Measurements from ENCODE around the gene APOL5.

Gene APOL5

DNA sequence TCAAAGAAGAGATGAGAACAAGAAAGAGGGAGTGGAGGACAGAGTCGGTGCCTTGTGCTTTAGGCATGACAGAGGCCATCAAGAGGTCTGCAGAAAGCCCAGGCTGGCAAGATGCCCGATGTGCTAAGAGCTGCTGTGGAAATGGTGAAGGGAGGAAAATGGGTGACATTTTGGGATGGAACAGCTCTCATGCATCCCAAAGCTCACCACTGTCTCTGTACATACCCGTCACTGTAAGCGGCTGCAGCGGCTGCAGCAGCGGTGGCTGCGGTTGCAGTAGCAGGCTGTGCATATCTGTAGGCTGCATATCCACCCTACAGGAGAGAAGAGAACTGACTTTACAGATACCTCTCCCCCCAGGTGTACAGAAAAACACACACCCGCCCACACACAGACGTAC lies 28.6 kb downstream of the APOL5 start:
- no peak for DNase-seq

DNA sequence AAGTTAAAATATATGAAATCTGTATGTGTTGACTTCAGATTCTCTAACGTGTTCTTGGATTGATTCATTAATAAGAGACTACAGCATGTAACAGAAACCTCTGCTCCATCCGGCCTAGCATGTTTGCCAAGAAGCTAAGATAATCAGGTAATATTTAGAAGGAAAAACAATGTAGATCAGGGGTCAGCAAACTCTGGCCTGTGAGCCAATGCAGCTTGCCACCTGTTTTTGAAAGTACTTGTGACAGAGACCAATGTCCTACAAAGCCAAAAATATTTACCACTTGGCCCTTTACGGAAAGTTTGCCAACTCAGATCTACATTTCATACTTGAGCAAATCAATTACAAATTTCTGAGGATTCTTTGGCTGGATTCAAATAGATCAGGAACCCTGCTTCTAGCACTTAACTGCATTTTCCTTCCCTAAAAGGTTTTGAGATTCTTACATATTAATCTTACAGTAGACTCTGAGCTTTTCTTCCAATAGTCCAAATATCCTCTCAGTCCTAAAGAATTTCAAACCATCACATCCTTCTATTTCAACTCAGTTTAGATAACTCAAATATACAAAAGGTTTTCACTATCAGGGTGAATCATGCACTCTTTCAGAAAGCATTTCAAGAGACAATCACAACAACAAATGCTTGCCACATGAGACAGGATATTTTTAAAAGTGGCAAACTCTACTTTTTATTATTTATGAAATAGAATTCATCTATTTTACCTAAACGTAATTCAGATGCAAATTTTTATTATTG lies 29.5 kb downstream of the APOL5 start:
- no peak for DNase-seq

DNA sequence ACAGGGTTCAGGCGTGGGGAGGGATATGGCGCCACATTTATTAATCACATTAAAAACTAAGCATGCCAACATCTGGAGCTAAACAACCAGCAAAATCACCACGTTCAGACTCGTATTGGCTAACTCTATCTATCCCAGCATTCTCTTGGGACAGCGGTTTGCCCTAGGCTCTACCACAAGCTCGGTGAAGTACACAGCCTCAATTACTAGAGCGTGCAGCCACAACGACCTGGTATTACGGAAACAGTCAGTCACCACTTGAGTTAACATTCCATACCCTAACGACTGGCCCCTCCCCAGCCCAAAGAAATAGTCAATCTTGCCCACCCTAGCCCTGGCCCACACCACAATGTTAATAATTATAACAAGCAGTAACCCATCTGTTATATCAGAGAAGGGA lies 32.1 kb downstream of the APOL5 start:
- no peak for DNase-seq

DNA sequence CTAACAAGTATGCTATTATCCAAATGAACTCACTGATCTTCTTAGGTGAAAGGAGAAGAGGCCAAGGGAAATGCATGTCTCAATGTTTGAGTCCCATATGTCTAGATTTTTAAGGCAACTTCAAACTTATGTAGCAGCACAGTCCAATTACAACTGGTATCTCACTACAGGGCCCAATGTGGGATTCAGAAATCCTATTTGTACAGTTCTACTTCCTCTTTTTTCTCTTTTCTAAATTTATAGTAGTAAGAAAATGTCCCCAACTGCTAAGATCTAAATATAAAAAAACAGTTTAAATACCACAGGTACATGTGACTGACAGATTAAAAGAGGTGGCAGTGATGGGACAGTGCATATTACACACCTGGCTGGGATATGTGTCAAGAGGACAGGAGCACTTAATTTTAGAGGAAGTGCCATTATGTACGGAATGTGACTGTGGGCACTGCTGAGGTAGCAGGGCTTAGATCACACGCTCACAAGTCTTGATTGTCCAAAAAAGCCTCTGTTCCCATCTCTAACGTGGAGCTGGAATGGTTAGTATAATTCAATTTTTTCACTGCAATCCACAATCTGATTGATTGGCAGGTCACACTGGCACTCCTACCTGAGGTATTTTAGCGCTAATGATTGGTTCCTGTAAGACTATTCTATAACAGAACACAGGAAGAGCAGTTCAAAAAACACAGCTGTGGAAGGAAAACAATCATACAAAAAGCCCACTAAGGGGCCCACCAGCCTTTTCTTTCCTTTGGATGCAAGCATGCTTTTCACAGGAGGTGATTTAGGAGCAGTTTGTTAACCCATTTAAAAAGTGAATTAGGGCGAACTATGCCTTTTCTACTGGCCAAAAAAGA lies 34.6 kb downstream of the APOL5 start:
- no peak for DNase-seq

DNA sequence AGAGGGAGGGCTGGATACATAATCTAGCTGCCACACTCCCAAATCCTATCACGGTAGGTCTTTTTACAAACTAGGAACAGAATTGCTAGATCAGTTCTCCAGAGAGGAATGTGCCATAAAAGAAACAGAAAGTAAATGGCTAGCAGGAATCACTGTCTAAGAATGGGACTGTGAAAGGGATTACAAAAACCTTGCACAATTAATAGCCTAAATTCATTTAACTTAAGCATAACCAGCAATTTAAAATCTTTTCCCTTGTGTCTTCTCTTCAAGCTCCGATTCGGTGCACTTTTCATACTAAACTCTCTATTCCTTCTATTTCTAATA lies 35.2 kb downstream of the APOL5 start:
- DNase-seq: no peak

DNA sequence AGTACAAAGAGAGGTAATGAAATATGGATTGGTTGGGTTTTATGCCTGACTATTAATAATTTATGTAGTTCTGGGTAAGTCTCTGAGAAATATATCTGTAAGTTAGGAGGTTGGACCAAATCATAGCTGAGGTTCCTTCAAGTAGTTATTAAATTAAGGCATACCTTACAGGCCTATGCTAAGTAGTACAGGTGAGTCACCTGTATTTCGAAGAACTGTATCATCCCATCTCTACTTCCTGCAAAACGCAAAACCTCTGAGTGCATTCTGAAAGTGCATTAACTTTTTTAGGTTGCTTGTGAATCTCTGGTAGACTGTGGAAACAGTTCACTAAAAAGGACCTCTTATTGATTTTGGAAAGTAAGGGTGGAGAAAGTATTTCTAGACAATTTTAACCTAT lies 37.1 kb downstream of the APOL5 start:
- no peak for DNase-seq

DNA sequence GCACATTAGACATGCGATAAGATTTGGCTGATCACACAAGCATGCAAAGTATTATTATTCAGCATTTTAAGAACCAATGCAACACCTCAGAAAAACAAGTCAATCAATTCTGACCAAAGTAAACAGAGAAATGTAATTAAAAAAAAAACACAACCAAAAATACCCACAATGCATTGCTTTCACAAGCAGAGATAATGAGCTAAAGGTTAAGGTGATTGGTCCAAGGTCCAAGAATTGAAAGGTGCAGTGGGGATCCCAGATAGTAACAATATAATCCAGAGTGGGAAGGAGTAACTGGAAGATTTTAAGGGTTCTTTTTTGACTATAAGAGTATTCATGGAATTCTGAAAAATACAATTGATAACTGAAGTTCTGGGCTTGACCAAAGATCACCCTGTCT lies 39.0 kb downstream of the APOL5 start:
- DNase-seq: no peak

DNA sequence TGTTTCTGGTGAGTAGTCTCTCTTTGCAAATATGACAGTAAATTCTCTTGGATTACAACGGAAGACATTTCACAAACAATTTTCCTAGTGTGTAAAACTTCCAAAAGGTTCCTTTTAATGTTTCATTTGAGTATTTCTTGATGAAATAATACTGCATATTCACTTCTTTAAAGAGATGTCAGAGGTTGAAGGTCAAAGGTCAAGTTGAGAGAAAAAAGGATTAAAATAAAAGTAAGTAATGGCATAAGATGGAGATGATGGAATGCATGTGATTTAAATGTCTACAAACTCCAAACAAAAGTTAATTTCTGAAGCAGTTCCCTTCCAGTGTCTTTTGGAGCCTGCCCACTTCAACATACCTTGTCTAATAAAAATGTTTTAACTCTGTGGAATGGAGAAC lies 40.7 kb downstream of the APOL5 start:
- DNase-seq: no peak

DNA sequence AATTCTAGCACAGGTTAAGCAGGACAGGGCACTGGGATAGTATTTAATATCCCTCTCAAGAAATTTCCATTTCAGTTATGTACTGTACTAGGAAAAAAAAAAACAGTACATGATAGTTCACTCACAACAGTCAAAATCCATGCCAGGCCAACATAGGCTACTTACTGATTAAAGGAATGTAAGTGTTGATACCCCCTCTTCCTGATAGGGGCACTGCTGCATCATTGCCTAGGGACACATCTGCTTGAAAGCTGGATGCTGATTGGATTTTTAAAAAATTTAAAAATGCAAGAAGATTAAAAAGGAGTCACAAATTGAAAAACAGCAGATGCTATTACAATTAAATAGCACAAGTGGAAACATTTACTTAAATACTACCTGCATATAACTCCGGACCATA lies 43.4 kb downstream of the APOL5 start:
- no peak for DNase-seq

DNA sequence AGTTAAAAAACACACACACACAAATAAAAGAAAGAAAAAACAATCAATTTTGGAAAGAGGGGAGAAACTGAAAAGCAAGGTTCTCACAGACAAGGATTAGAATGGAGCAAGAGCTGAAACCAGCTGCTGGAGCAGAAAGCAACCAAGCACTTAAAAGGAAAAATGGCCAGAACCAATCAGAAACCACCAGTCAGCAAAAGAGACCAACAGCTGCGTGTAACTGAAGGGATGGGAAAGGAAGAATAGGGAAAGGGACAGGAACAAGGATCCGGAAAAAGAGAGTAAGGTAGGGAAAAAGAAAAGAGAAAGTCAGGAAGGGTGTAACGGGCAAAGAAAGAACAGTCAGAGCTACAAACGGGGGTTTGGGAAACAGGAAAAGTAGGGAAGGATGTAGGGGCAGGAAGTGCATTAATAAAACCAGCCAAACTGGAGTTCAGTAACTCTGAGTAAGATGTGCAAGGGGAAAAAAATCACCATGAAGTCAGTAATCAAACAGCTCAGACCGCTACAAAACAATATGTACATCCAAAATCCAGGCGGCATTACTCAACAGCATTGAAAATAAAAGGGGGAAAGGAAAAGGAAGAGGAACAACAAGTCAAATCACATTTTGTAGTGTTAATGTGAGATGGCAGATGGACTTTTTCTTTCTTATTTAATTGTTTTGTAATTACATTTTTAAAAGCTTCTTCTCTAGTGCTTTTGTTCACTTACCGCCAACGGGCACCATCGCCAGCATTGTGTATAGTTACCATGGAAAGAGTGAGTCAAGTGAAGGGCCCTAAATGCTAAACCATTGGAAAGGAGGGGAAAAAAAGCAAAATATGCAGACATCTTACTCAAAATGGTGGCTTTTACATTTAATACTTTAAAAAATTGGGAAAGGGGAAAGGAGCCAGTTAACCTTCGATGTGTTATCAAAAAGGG lies 49.2 kb downstream of the APOL5 start:
- no peak for DNase-seq

DNA sequence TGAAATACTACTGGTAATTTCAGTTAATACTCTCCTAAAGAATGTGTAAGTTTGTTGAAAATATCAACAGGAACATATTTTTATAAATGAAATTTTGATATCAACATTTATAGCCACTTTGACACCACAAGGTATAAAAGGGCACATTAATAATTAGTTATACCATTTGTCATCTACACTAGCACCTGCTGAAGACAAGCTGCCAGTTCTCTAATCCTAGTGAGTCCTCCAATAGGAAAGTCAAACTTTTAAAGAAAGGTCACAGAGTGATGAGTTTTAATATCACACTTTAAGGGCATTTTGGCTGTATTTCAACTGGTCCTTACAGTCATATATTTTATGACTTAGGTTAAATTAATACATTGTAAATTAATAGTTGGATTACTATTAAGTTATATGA lies 52.3 kb downstream of the APOL5 start:
- no peak for DNase-seq

DNA sequence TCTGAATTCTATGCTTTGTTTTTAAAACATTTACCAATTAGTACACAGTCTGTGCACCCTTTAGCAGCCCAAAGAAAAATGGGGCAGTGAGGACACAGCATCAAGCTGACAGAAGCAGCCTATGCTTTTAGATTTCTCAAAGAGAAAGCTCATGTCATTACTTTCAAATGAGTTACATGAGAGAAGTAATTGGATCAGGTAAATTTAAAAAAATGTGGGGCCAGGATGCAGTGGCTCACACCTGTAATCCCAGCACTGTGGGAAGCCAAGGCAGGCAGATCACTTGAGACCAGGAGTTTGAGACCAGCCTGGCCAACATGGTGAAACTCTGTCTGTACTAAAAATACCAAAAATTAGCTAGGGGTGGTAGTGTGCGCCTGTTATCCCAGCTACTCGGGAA lies 57.7 kb downstream of the APOL5 start:
- no peak for DNase-seq

DNA sequence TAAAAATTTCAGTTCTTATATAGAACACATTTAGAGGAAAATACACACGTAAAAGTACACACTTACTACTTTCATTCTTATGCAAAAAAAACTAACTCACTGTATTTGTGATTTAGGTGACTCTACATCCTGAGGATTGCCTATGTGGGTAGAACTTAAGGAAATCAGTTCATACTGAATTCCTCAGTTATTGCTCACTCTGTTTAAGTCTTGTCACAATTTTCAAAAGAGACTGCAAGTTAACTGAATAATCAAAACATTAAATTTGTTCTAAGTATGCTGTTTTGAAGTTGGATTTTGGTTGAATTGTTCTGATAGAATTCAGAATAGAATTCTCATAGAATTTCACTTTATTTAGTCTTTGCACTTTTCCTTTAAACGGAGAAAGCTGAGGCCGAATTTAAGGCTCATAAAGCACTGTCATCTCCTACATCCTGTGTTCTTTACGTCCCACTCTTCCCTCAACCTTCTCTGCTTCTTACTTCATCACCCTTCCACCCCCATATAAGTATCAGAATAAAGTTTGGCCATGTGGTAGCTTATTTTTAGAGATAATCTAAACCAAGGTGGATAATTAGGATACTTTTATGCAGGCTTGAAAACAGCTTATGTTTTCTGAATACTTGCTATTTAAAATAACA lies 59.8 kb downstream of the APOL5 start:
- DNase-seq: no peak
